A549 (cell line): ENCODE data around the gene TBC1D22A. TPM values are rescaled to one million over a fixed set of nuclear protein-coding genes. Genes with fewer than 3 reads are reported as not detected.

ENCODE experiments used
- ATAC-seq, 2 experiments: fragments of 200-7000 bp in 1 of 2; fragments of >200 bp in 1 of 2; cut with Nextera tagmentation in 1 of 2; cut with Tn5 transposase in 1 of 2; 3 replicates each; pipeline versions ENCODE4 v1.8.0 to v1.9.1; 2018 to 2020; ENCODE audit warnings: mild to moderate bottlenecking in 1 of 2, moderate library complexity in 1 of 2
- CTCF ChIA-PET: fragments of 300-600 bp; sonication (Branson Sonifier 250); formaldehyde crosslinking; extraction: SDS; loops from one replicate; lab custom pipeline; 2021; ENCODE audit warnings: antibody characterized with exemption, inconsistent platforms; lab: Yijun Ruan, JAX
- POLR2A ChIA-PET: fragments of 350-600 bp; formaldehyde crosslinking; extraction: SDS; loops from one replicate; lab custom pipeline; 2021; ENCODE audit warnings: antibody characterized with exemption, inconsistent platforms; lab: Yijun Ruan, JAX
- DNase-seq, 2 experiments: peaks; one replicate each; pipeline versions ENCODE4 v3.0.0 to v3.0.0-alpha.2; 2011 to 2016; ENCODE audit warnings: low read depth in 1 of 2, low spot score in 1 of 2
- FAIRE-seq: peaks from 2 replicates; lab custom pipeline; 2011; peaks lifted over from hg19 to GRCh38; lab: Jason Lieb, UNC
- H3K27ac ChIP-seq, 2 experiments: fragments of >200 bp; sonication (Bioruptor Twin); formaldehyde crosslinking; 3 replicates each; pipeline ENCODE4 v1.5.1; 2016 to 2017
- H3K4me1 ChIP-seq: fragments of >200 bp; sonication (Bioruptor Twin); formaldehyde crosslinking; 3 replicates; pipeline ENCODE4 v1.6.1; 2016
- H3K4me2 ChIP-seq: fragments of >200 bp; sonication (Bioruptor Twin); formaldehyde crosslinking; 3 replicates; pipeline ENCODE4 v1.6.1; 2016
- H3K4me3 ChIP-seq: fragments of >200 bp; sonication (Bioruptor Twin); formaldehyde crosslinking; 3 replicates; pipeline ENCODE4 v1.5.1; 2016
- H3K9me3 ChIP-seq: fragments of >200 bp; sonication (Bioruptor Twin); formaldehyde crosslinking; 3 replicates; pipeline ENCODE4 v1.6.1; 2016
- CHD2 ChIP-seq: fragments of 150-350 bp; IDR thresholded peaks from 2 replicates; pipeline ENCODE4 v1.6.1; 2014; ENCODE audit warnings: low read length; ENCODE audit not compliant: partially characterized antibody
- CHD4 ChIP-seq: fragments of 200-600 bp; sonication (generic); IDR thresholded peaks from 2 replicates; pipeline ENCODE4 v1.6.1; 2016; ENCODE audit warnings: antibody characterized with exemption, mild to moderate bottlenecking, borderline replicate concordance
- EHMT2 ChIP-seq: fragments of 200-600 bp; sonication (generic); IDR thresholded peaks from 2 replicates; pipeline ENCODE4 v1.6.1; 2016; ENCODE audit warnings: antibody characterized with exemption, low read depth, mild to moderate bottlenecking, moderate library complexity
- ESRRA ChIP-seq: fragments of 150-350 bp; IDR thresholded peaks from 2 replicates; pipeline ENCODE4 v1.6.1; 2014; ENCODE audit warnings: mild to moderate bottlenecking, low read length, borderline replicate concordance
- FOSB ChIP-seq: fragments of 250-450 bp; sonication (Bioruptor Pico); IDR thresholded peaks from 2 replicates; pipeline ENCODE4 v1.5.0; 2020; ENCODE audit warnings: mild to moderate bottlenecking, moderate library complexity
- FOSL2 ChIP-seq, 2 experiments: fragments of 450-650 bp in 1 of 2; fragments of >200 bp in 1 of 2; sonication (Bioruptor Twin) in 1 of 2; formaldehyde crosslinking; IDR thresholded peaks; 2 replicates each; pipeline versions ENCODE4 v1.5.0 to v1.6.1; 2016 to 2020; ENCODE audit warnings: mild to moderate bottlenecking in 1 of 2, moderate library complexity in 1 of 2
- HEYL ChIP-seq: fragments of 250-450 bp; sonication (Bioruptor Pico); IDR thresholded peaks from 2 replicates; pipeline ENCODE4 v1.8.0; 2021; ENCODE audit warnings: mild to moderate bottlenecking, moderate library complexity
- KDM1A ChIP-seq: fragments of 200-600 bp; sonication (generic); IDR thresholded peaks from 2 replicates; pipeline ENCODE4 v1.6.1; 2016; ENCODE audit warnings: low read depth, mild to moderate bottlenecking
- MAZ ChIP-seq: fragments of 150-350 bp; IDR thresholded peaks from 2 replicates; pipeline ENCODE4 v1.6.1; 2014; ENCODE audit warnings: antibody characterized with exemption, low read depth, low read length, borderline replicate concordance
- MYC ChIP-seq: IDR thresholded peaks from 2 replicates; pipeline ENCODE4 v1.6.1; 2012; ENCODE audit warnings: mild to moderate bottlenecking, inconsistent platforms, low read length, improper control_type of control experiment, borderline replicate concordance
- PHF8 ChIP-seq: fragments of 200-600 bp; sonication (generic); IDR thresholded peaks from 2 replicates; pipeline ENCODE4 v1.6.1; 2016; ENCODE audit warnings: low read depth, mild to moderate bottlenecking, antibody characterized with exemption, moderate library complexity, borderline replicate concordance
- POLR2A ChIP-seq: IDR thresholded peaks from 2 replicates; pipeline ENCODE4 v1.6.1; 2012; ENCODE audit warnings: mild to moderate bottlenecking, low read length
- POLR2AphosphoS2 ChIP-seq: conservative IDR thresholded peaks from 2 replicates; pipeline ENCODE4 v1.6.1; 2012; ENCODE audit warnings: low read length, improper control_type of control experiment, inconsistent platforms
- RAD21 ChIP-seq, 2 experiments: fragments of >200 bp in 1 of 2; sonication (Bioruptor Twin) in 1 of 2; formaldehyde crosslinking in 1 of 2; IDR thresholded peaks in 1 of 2; conservative IDR thresholded peaks in 1 of 2; 2 replicates in 1 of 2; 3 replicates in 1 of 2; pipeline ENCODE4 v1.6.1; 2012 to 2018; ENCODE audit warnings: inconsistent platforms in 1 of 2
- RFX5 ChIP-seq: fragments of 450-650 bp; IDR thresholded peaks from 2 replicates; pipeline ENCODE4 v1.7.1; 2014; ENCODE audit warnings: antibody characterized with exemption, mild to moderate bottlenecking, moderate library complexity
- RNF2 ChIP-seq: fragments of 200-600 bp; sonication (generic); IDR thresholded peaks from 2 replicates; pipeline ENCODE4 v1.6.1; 2016; ENCODE audit warnings: low read depth, mild to moderate bottlenecking, antibody characterized with exemption, moderate library complexity, borderline replicate concordance
- ZC3H11A ChIP-seq: fragments of 450-650 bp; IDR thresholded peaks from 2 replicates; pipeline ENCODE4 v1.6.1; 2014; ENCODE audit warnings: antibody characterized with exemption, mild to moderate bottlenecking
- ZFP36 ChIP-seq: fragments of 450-650 bp; IDR thresholded peaks from 2 replicates; pipeline ENCODE4 v1.6.1; 2014; ENCODE audit warnings: borderline replicate concordance; ENCODE audit not compliant: partially characterized antibody
- ZNF302 ChIP-seq: fragments of 250-450 bp; sonication (Bioruptor Pico); IDR thresholded peaks from 2 replicates; pipeline ENCODE4 v1.9.0; 2021; ENCODE audit warnings: inconsistent platforms, mild to moderate bottlenecking, moderate library complexity
- ZSCAN20 ChIP-seq: fragments of 250-450 bp; sonication (Bioruptor Pico); IDR thresholded peaks from 2 replicates; pipeline ENCODE4 v1.8.0; 2022; ENCODE audit warnings: mild to moderate bottlenecking, moderate library complexity
- WGBS: methylation state at CpG from one replicate; pipeline ENCODE4 v1.1.6; 2017; ENCODE audit errors: missing lambda C conversion rate; 5-methylcytosine and 5-hydroxymethylcytosine counted together
- polyA plus RNA-seq, 4 experiments: library from polyadenylated mRNA; depleted of rRNA in 3 of 4; stranded (reverse); fragments of >200 nt; fragmentation: RNase III in 1 of 4; extraction: RNeasy Plus Mini Kit Qiagen cat#74134 plus additional on column Dnase treatment in 1 of 4; gene quantifications; 2 replicates in 3 of 4; 3 replicates in 1 of 4; pipeline ENCODE4 v1.2.3, GENCODE V29; 2011 to 2017
- TF ChIP-seq, protein P1 (sequence below): fragments of 250-450 bp; sonication (Bioruptor Pico); IDR thresholded peaks from 2 replicates; pipeline ENCODE4 v1.5.0; 2020; ENCODE audit warnings: low read depth, mild to moderate bottlenecking, moderate library complexity
- TF ChIP-seq, protein P2 (sequence below): fragments of >200 bp; sonication (Bioruptor Twin); formaldehyde crosslinking; IDR thresholded peaks from 3 replicates; pipeline ENCODE4 v1.6.1; 2016
- TF ChIP-seq, protein P3 (sequence below): IDR thresholded peaks from 2 replicates; pipeline ENCODE4 v1.6.1; 2012
- TF ChIP-seq, protein P4 (sequence below): fragments of 200-600 bp; sonication (generic); IDR thresholded peaks from 2 replicates; pipeline ENCODE4 v1.6.1; 2016; ENCODE audit warnings: antibody characterized with exemption, mild to moderate bottlenecking, moderate library complexity
- TF ChIP-seq, protein P5 (sequence below): fragments of >200 bp; sonication (Bioruptor Twin); formaldehyde crosslinking; IDR thresholded peaks from 3 replicates; pipeline ENCODE4 v1.5.1; 2016
- TF ChIP-seq, protein P6 (sequence below): IDR thresholded peaks from 2 replicates; pipeline ENCODE4 v1.6.1; 2012
- TF ChIP-seq, protein P7 (sequence below): IDR thresholded peaks from 2 replicates; pipeline ENCODE4 v1.6.1; 2012; ENCODE audit warnings: low read depth, borderline replicate concordance

The TBC1D22A gene
- polyA plus RNA-seq, 2 of the 4 experiments (the other 2 are of a cell fraction) = 8.9 to 10.8 TPM

DNA sequence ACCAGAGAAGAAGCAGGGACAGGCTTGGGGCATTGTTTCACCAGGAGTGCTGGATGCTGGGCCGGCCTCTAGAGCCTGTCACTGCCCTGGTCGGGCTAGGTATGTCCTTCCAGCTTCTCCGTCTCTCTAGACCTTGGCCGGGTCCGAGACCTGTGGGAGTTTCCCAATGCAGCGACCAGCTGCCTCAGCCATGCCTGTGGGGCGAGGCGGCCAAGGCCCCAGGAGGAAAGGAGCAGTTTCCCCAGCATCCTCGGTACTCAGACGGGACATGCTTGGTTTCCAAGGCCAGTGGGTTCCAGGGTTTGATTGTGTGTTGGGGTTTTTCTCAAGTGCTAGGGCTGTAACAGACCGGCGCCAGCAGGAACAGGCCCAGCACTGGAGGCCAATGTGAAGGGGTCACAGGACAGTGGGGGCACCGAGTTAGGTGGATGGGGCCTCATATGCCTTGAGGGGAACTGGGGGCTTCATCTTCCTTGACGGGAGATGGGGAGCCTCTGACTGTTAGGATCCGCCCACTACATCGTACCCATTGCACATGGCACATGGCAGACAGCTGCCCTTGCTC, 339.0 kb downstream of the TBC1D22A start:
- no peaks in the 10 kb centered on the region for H3K9me3 ChIP-seq
- TF ChIP-seq RFX5 = no peak
- TF ChIP-seq, protein P1, sequence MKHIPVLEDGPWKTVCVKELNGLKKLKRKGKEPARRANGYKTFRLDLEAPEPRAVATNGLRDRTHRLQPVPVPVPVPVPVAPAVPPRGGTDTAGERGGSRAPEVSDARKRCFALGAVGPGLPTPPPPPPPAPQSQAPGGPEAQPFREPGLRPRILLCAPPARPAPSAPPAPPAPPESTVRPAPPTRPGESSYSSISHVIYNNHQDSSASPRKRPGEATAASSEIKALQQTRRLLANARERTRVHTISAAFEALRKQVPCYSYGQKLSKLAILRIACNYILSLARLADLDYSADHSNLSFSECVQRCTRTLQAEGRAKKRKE (CRISPR knock-in tag) = no peak
- no peak for TF ChIP-seq KDM1A
- TF ChIP-seq MAZ = no peak
- TF ChIP-seq, protein P2, sequence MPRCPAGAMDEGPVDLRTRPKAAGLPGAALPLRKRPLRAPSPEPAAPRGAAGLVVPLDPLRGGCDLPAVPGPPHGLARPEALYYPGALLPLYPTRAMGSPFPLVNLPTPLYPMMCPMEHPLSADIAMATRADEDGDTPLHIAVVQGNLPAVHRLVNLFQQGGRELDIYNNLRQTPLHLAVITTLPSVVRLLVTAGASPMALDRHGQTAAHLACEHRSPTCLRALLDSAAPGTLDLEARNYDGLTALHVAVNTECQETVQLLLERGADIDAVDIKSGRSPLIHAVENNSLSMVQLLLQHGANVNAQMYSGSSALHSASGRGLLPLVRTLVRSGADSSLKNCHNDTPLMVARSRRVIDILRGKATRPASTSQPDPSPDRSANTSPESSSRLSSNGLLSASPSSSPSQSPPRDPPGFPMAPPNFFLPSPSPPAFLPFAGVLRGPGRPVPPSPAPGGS = no peak
- no peak for TF ChIP-seq MYC
- TF ChIP-seq, protein P3, sequence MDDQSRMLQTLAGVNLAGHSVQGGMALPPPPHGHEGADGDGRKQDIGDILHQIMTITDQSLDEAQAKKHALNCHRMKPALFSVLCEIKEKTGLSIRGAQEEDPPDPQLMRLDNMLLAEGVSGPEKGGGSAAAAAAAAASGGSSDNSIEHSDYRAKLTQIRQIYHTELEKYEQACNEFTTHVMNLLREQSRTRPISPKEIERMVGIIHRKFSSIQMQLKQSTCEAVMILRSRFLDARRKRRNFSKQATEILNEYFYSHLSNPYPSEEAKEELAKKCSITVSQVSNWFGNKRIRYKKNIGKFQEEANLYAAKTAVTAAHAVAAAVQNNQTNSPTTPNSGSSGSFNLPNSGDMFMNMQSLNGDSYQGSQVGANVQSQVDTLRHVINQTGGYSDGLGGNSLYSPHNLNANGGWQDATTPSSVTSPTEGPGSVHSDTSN = no peak
- no peak for TF ChIP-seq PHF8
- TF ChIP-seq, protein P4, sequence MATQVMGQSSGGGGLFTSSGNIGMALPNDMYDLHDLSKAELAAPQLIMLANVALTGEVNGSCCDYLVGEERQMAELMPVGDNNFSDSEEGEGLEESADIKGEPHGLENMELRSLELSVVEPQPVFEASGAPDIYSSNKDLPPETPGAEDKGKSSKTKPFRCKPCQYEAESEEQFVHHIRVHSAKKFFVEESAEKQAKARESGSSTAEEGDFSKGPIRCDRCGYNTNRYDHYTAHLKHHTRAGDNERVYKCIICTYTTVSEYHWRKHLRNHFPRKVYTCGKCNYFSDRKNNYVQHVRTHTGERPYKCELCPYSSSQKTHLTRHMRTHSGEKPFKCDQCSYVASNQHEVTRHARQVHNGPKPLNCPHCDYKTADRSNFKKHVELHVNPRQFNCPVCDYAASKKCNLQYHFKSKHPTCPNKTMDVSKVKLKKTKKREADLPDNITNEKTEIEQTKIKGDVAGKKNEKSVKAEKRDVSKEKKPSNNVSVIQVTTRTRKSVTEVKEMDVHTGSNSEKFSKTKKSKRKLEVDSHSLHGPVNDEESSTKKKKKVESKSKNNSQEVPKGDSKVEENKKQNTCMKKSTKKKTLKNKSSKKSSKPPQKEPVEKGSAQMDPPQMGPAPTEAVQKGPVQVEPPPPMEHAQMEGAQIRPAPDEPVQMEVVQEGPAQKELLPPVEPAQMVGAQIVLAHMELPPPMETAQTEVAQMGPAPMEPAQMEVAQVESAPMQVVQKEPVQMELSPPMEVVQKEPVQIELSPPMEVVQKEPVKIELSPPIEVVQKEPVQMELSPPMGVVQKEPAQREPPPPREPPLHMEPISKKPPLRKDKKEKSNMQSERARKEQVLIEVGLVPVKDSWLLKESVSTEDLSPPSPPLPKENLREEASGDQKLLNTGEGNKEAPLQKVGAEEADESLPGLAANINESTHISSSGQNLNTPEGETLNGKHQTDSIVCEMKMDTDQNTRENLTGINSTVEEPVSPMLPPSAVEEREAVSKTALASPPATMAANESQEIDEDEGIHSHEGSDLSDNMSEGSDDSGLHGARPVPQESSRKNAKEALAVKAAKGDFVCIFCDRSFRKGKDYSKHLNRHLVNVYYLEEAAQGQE = no peak
- TF ChIP-seq ZC3H11A = no peak
- no peak for TF ChIP-seq ZNF302 (CRISPR knock-in tag)
- no peak for TF ChIP-seq RAD21 (conservative IDR thresholded peaks at IDR 0.05 in 1 of 2, IDR thresholded peaks at IDR 0.05 in 1 of 2)
- no peak for TF ChIP-seq CHD4
- TF ChIP-seq, protein P5, sequence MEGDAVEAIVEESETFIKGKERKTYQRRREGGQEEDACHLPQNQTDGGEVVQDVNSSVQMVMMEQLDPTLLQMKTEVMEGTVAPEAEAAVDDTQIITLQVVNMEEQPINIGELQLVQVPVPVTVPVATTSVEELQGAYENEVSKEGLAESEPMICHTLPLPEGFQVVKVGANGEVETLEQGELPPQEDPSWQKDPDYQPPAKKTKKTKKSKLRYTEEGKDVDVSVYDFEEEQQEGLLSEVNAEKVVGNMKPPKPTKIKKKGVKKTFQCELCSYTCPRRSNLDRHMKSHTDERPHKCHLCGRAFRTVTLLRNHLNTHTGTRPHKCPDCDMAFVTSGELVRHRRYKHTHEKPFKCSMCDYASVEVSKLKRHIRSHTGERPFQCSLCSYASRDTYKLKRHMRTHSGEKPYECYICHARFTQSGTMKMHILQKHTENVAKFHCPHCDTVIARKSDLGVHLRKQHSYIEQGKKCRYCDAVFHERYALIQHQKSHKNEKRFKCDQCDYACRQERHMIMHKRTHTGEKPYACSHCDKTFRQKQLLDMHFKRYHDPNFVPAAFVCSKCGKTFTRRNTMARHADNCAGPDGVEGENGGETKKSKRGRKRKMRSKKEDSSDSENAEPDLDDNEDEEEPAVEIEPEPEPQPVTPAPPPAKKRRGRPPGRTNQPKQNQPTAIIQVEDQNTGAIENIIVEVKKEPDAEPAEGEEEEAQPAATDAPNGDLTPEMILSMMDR = no peak
- ATAC-seq (no peak), FAIRE-seq (no peak), DNase-seq (no peak)
- H3K27ac ChIP-seq = no peak overlapping the region
- H3K4me3 ChIP-seq = no peak overlapping the region
- 98% methylated on average over 15 of the region's 16 CpGs for WGBS
- H3K4me2 ChIP-seq = no peak overlapping the region
- ChIA-PET CTCF (no interaction called here), POLR2A (no interaction called here)
- peaks cover 8% of the 10 kb centered on the region; the same call in 2 of the 3 replicates for H3K4me1 ChIP-seq

DNA sequence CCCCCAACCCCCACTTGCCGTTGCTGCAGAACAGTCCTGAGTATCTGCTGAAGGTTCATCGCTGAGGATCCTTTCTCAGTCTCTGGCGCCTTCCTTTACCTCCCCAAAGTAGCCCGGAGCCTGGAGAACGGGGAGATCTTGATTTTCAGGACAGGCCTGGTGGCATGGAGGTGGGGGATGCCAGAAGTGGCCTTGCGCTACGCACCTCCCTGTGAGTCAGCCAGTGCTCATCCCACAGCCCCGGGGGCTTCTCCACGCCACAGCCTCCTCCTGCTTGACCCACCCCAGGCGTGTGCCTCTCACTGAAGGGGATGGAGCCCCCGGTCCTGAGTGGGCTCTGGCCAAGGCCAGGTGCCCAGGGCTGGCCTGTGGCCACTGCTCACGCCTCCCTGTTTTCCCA, 339.6 kb downstream of the TBC1D22A start:
- DNase-seq (no peak), FAIRE-seq (no peak), ATAC-seq (no peak)
- Histone ChIP-seq H3K27ac (no peak overlapping the region), H3K9me3 (no peaks in the 10 kb centered on the region), H3K4me1 (peaks cover 13% of the 10 kb centered on the region), H3K4me3 (no peak overlapping the region), H3K4me2 (no peak overlapping the region; the same call in 2 of the 3 replicates)
- POLR2A ChIA-PET = no interaction called here
- WGBS = 95% methylated on average over 3 of the region's 12 CpGs
- CTCF ChIA-PET = no interaction called here
- no peak for TF ChIP-seq POLR2AphosphoS2
- TF ChIP-seq, protein P6, sequence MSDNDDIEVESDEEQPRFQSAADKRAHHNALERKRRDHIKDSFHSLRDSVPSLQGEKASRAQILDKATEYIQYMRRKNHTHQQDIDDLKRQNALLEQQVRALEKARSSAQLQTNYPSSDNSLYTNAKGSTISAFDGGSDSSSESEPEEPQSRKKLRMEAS = no peak
- no peak for TF ChIP-seq ZSCAN20 (CRISPR knock-in tag)
- TF ChIP-seq ESRRA = no peak
- TF ChIP-seq ZFP36 = no peak
- TF ChIP-seq HEYL (CRISPR knock-in tag) = no peak
- TF ChIP-seq FOSB (CRISPR knock-in tag) = no peak
- no peak for TF ChIP-seq CHD2
- TF ChIP-seq FOSL2 (IDR thresholded peaks at IDR 0.05) = no peak
- no peak for TF ChIP-seq FOSL2 (CRISPR knock-in tag; IDR thresholded peaks at IDR 0.05)
- TF ChIP-seq PHF8 = no peak
- TF ChIP-seq POLR2A = no peak
- TF ChIP-seq EHMT2 = no peak
- TF ChIP-seq, protein P7, sequence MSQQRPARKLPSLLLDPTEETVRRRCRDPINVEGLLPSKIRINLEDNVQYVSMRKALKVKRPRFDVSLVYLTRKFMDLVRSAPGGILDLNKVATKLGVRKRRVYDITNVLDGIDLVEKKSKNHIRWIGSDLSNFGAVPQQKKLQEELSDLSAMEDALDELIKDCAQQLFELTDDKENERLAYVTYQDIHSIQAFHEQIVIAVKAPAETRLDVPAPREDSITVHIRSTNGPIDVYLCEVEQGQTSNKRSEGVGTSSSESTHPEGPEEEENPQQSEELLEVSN = no peak
- TF ChIP-seq RNF2 = no peak
